K562 (cell line): ENCODE measurements around the gene MATN4. TPM values are rescaled to one million over a fixed set of nuclear protein-coding genes. Genes with fewer than 3 reads are reported as not detected.

Experiments used
- ATAC-seq: fragments of 200-7000 bp; cut with Tn5 transposase; 3 replicates; pipeline ENCODE4 v1.9.1; 2020; ENCODE audit warnings: moderate library complexity
- BruUV-seq: library from RNA; stranded (reverse); fragments of 400-500 nt; replicated peaks from 2 replicates; lab custom pipeline; 2021; lab: Mats Ljungman, UMichigan
- CTCF ChIA-PET: fragments of 300-600 bp; formaldehyde crosslinking; extraction: SDS; loops from one replicate; lab custom pipeline; 2021; ENCODE audit warnings: low intra/inter-chr PET ratio; lab: Yijun Ruan, JAX
- POLR2A ChIA-PET: fragments of 300-600, 350-650 bp; sonication (Branson Sonifier 250); formaldehyde crosslinking; extraction: SDS; loops from one replicate; lab custom pipeline; 2021; ENCODE audit warnings: antibody characterized with exemption, inconsistent platforms; lab: Yijun Ruan, JAX
- DNase-seq, 4 experiments: peaks; one replicate each; pipeline versions ENCODE4 v3.0.0 to v3.0.0-alpha.2; 2011 to 2018; ENCODE audit warnings: low spot score in 3 of 4, mixed read lengths in 3 of 4; ENCODE audit errors: extremely low read depth in 1 of 4
- FAIRE-seq: peaks from 2 replicates; lab custom pipeline; 2011; peaks lifted over from hg19 to GRCh38; lab: Jason Lieb, UNC
- H2AFZ ChIP-seq: 2 replicates; pipeline ENCODE4 v1.6.0; 2011; ENCODE audit warnings: low read depth, low read length, control low read depth, inconsistent platforms
- H3K27ac ChIP-seq: fragments of 200-600 bp; 3 replicates; pipeline ENCODE4 v1.8.0; 2011; ENCODE audit warnings: low read depth, mild to moderate bottlenecking, control low read depth, inconsistent platforms, low read length, moderate library complexity, mixed read lengths; ENCODE audit errors: extremely low read depth
- H3K27me3 ChIP-seq, 2 experiments: fragments of 300-600 bp in 1 of 2; 2 replicates in 1 of 2; 3 replicates in 1 of 2; pipeline versions ENCODE4 v1.6.0 to v1.8.0; 2011; ENCODE audit warnings: inconsistent platforms in 2 of 2, low read length in 2 of 2, mild to moderate bottlenecking in 1 of 2, mixed read lengths in 1 of 2, moderate library complexity in 1 of 2; ENCODE audit not compliant: control insufficient read depth in 2 of 2, insufficient read depth in 2 of 2
- H3K36me3 ChIP-seq: fragments of 300-600 bp; 3 replicates; pipeline ENCODE4 v1.8.0; 2011; ENCODE audit warnings: mild to moderate bottlenecking, low read length, inconsistent platforms; ENCODE audit not compliant: control insufficient read depth, insufficient read depth
- H3K4me1 ChIP-seq, 2 experiments: fragments of 200-600 bp in 1 of 2; replicated peaks in 1 of 2; 2 replicates in 1 of 2; 3 replicates in 1 of 2; pipeline versions ENCODE4 v1.5.1 to v1.8.0; 2011; ENCODE audit warnings: inconsistent platforms in 2 of 2, low read length in 2 of 2, mild to moderate bottlenecking in 1 of 2, mixed read lengths in 1 of 2, moderate library complexity in 1 of 2; ENCODE audit not compliant: control insufficient read depth in 2 of 2, insufficient read depth in 2 of 2
- H3K4me2 ChIP-seq: 2 replicates; pipeline ENCODE4 v1.6.1; 2011; ENCODE audit warnings: low read length, control low read depth, inconsistent platforms, mixed read lengths; ENCODE audit not compliant: insufficient read depth
- H3K4me3 ChIP-seq: fragments of 200-600 bp; sonication (generic), shearing (Covaris generic); 2 replicates; pipeline ENCODE4 v1.5.1; 2016; ENCODE audit warnings: control low read depth, inconsistent platforms
- H3K79me2 ChIP-seq: fragments of 200-600 bp; 3 replicates; pipeline ENCODE4 v1.8.0; 2011; ENCODE audit warnings: low read length, inconsistent platforms; ENCODE audit not compliant: control insufficient read depth, insufficient read depth
- H3K9ac ChIP-seq, 2 experiments: 2 replicates each; pipeline versions ENCODE4 v1.6.0 to v1.6.1; 2011; ENCODE audit warnings: low read depth in 2 of 2, low read length in 2 of 2, control low read depth in 1 of 2, inconsistent platforms in 1 of 2, mild to moderate bottlenecking in 1 of 2, mixed read lengths in 1 of 2; ENCODE audit not compliant: insufficient read depth in 1 of 2
- H3K9me1 ChIP-seq: one replicate; pipeline ENCODE4 v1.6.0; 2011; ENCODE audit warnings: inconsistent platforms, mild to moderate bottlenecking, low read length, moderate library complexity; ENCODE audit not compliant: control insufficient read depth, insufficient read depth
- H3K9me3 ChIP-seq: replicated peaks from 2 replicates; pipeline ENCODE4 v1.5.1; 2011; ENCODE audit warnings: low read depth, low read length, inconsistent platforms; ENCODE audit not compliant: control insufficient read depth, insufficient read depth
- H4K20me1 ChIP-seq: replicated peaks from 2 replicates; pipeline ENCODE4 v1.6.1; 2011; ENCODE audit warnings: low read length, inconsistent platforms, mixed read lengths; ENCODE audit not compliant: control insufficient read depth, insufficient read depth
- SIRT6 ChIP-seq: IDR thresholded peaks from one replicate; pipeline ENCODE4 v1.6.1; 2012; ENCODE audit warnings: low read depth, mild to moderate bottlenecking, control low read depth, inconsistent platforms, low read length, moderate library complexity
- WGBS: fragments of 100-300 bp; shearing (Covaris generic); methylation state at CpG from one replicate; pipeline ENCODE4 v1.1.6; 2016; ENCODE audit warnings: low coverage, mixed read lengths; ENCODE audit not compliant: insufficient coverage; ENCODE audit errors: missing lambda C conversion rate; 5-methylcytosine and 5-hydroxymethylcytosine counted together
- in situ Hi-C: fragments of 300-500 bp; cut with MboI; formaldehyde crosslinking; loops from 4 replicates; pipeline ENCODE4 v1.15.0; 2018; ENCODE audit warnings: inconsistent platforms, mixed read lengths
- intact Hi-C: fragments of 100-400 bp; cut with micrococcal nuclease; formaldehyde crosslinking; loops from 2 replicates; pipeline ENCODE4 v1.14.2; 2022
- polyA plus RNA-seq, 8 experiments: library from polyadenylated mRNA; depleted of rRNA in 4 of 8; stranded (reverse) in 5 of 8; unstranded in 3 of 8; fragments of >200 nt; fragmentation: Nextera tagmentation in 2 of 8; fragmentation: Illumina TruSeq in 1 of 8; extraction: Ambion mirVana in 2 of 8; extraction: Trizol in 1 of 8; gene quantifications; 2 replicates each; pipeline versions ENCODE4 v1.2.1 to v1.2.3, GENCODE V29; 2011 to 2014; ENCODE audit warnings: inconsistent platforms in 1 of 8, missing spikeins in 1 of 8
- total RNA-seq, 7 experiments: library from RNA; depleted of rRNA in 6 of 7; stranded (reverse); fragments of >200 nt in 6 of 7; fragmentation: Illumina TruSeq in 2 of 7; extraction: Trizol in 2 of 7; gene quantifications; 2 replicates each; pipeline versions ENCODE4 v1.2.1 to v1.2.3, GENCODE V29; 2011 to 2021; ENCODE audit warnings: low replicate concordance in 1 of 7
- TF ChIP-seq, protein P1 (sequence below): fragments of 450-650 bp; IDR thresholded peaks from 2 replicates; pipeline ENCODE4 v1.6.1; 2016; ENCODE audit warnings: antibody characterized with exemption
- TF ChIP-seq, protein P2 (sequence below): IDR thresholded peaks from 2 replicates; pipeline ENCODE4 v1.6.1; 2016; ENCODE audit warnings: missing genetic modification characterization, missing compliant biosample characterization

The MATN4 gene
- total and polyA plus RNA-seq, 9 of the 15 experiments (the other 6 are each of a cell fraction or from before 2014, with no cell fraction given), result 0.09 TPM; not detected in 8

DNA sequence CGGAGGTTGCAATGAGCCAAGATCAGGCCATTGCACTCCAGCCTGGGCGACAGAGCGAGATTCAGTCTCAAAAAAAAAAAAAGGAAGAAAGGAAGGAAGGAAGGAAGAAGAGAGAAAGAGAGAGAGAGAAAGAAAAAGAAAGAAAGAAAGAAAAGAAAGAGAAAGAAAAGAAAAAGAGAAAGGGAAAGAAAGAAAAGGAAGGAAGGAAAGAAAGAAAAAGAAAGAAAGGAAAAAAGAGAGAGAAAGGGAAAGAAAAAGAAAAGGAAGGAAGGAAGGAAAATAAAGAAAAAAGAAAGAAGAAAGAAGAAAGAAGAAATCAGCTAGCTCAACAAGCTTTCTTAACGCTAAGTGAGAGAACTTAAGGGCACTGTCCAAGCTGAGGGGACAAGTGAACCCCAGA, 7.6 kb upstream of the MATN4 start:
- no peak overlapping the region for H3K4me3 ChIP-seq
- TF ChIP-seq, protein P1, sequence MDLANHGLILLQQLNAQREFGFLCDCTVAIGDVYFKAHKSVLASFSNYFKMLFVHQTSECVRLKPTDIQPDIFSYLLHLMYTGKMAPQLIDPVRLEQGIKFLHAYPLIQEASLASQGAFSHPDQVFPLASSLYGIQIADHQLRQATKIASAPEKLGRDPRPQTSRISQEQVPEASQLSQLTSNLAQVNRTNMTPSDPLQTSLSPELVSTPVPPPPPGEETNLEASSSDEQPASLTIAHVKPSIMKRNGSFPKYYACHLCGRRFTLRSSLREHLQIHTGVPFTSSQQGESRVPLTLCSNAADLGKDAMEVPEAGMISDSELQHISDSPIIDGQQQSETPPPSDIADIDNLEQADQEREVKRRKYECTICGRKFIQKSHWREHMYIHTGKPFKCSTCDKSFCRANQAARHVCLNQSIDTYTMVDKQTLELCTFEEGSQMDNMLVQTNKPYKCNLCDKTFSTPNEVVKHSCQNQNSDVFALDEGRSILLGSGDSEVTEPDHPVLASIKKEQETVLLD, result 0 out of 2 replicates have a peak, but pooled peaks have one; percentile 30
- TF ChIP-seq, protein P2, sequence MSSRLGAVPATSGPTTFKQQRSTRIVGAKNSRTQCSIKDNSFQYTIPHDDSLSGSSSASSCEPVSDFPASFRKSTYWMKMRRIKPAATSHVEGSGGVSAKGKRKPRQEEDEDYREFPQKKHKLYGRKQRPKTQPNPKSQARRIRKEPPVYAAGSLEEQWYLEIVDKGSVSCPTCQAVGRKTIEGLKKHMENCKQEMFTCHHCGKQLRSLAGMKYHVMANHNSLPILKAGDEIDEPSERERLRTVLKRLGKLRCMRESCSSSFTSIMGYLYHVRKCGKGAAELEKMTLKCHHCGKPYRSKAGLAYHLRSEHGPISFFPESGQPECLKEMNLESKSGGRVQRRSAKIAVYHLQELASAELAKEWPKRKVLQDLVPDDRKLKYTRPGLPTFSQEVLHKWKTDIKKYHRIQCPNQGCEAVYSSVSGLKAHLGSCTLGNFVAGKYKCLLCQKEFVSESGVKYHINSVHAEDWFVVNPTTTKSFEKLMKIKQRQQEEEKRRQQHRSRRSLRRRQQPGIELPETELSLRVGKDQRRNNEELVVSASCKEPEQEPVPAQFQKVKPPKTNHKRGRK, result peak; percentile 95
- no peak for TF ChIP-seq SIRT6
- H4K20me1 ChIP-seq, result peaks cover 5% of the 10 kb centered on the region; the same call in 1 of the 2 replicates
- CTCF ChIA-PET, result interaction anchor here (0.9 kb wide), 1 partner anchor 455 kb away, joined by 3 read pairs; no protein-coding TSS in a partner anchor
- DNase-seq (no peak), ATAC-seq (no peak), FAIRE-seq (no peak)
- no TSS peak for BruUV-seq
- no peak overlapping the region for H3K27ac ChIP-seq
- H3K27me3 ChIP-seq, result peaks cover 13 to 47% of the 10 kb centered on the region in 2 experiments; a peak in 4 of 5 replicates
- intact Hi-C loops, result loop anchor here (10.0 kb wide), 1 partner anchor 229 kb away; the partner anchor contains the start of gene EPPIN
- peaks cover 0 to 22% of the 10 kb centered on the region in 2 experiments; a peak in 2 of 5 replicates for H3K4me1 ChIP-seq
- H3K9me1 ChIP-seq, result peaks cover 3% of the 10 kb centered on the region
- POLR2A ChIA-PET, result interaction anchor here (0.6 to 1.1 kb wide), 5 partner anchors 10 to 348 kb away, joined by 3 read pairs; no protein-coding TSS in a partner anchor
- no peaks in the 10 kb centered on the region for H3K9me3 ChIP-seq
- H3K36me3 ChIP-seq, result no peaks in the 10 kb centered on the region
- no peak overlapping the region for H3K4me2 ChIP-seq
- H2AFZ ChIP-seq, result no peak overlapping the region
- in situ Hi-C loops, result no loop called here
- 0% methylated on average over 3 of the region's 4 CpGs for WGBS
- H3K9ac ChIP-seq, result no peak overlapping the region
- H3K79me2 ChIP-seq, result no peaks in the 10 kb centered on the region
